VCaP (cell line): ENCODE measurements around the gene AP1S1.
"Not testable (repeated sequence)": the region's sequence is repeated elsewhere in the genome, so short reads cannot be mapped to it uniquely, and the experiment has no call there.

Experiments
- H3K27ac ChIP-seq: fragments of 450-650 bp; 2 replicates; pipeline ENCODE4 v1.5.1; 2017
- TF ChIP-seq, protein P1 (sequence below): fragments of 450-650 bp; conservative IDR thresholded peaks from 2 replicates; pipeline ENCODE4 v1.5.1; 2017; ENCODE audit warnings: mild to moderate bottlenecking, moderate library complexity

AP1S1 gene

DNA sequence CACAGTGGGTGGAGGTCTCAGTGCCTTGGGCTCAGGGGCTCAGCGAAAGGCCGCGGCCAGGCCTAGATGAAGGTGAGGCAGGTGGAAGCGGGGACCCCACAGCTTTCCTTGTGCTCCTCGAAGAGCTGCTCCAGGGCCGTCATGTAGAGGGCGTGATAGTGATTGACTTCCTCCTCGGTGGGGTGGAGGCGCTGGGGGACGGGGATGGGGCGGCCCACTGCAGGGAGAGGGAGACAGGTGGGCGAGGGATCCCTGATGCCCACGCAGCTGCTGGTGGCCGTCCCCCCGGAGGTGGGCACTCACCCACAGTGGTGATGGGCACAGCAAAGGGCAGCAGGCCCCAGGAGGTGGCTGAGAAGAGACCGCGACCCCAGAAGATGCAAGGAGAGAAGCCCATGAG lies 41.6 kb downstream of the AP1S1 start:
- TF ChIP-seq, protein P1, sequence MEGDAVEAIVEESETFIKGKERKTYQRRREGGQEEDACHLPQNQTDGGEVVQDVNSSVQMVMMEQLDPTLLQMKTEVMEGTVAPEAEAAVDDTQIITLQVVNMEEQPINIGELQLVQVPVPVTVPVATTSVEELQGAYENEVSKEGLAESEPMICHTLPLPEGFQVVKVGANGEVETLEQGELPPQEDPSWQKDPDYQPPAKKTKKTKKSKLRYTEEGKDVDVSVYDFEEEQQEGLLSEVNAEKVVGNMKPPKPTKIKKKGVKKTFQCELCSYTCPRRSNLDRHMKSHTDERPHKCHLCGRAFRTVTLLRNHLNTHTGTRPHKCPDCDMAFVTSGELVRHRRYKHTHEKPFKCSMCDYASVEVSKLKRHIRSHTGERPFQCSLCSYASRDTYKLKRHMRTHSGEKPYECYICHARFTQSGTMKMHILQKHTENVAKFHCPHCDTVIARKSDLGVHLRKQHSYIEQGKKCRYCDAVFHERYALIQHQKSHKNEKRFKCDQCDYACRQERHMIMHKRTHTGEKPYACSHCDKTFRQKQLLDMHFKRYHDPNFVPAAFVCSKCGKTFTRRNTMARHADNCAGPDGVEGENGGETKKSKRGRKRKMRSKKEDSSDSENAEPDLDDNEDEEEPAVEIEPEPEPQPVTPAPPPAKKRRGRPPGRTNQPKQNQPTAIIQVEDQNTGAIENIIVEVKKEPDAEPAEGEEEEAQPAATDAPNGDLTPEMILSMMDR, result no peak
- no peak overlapping the region for H3K27ac ChIP-seq

DNA sequence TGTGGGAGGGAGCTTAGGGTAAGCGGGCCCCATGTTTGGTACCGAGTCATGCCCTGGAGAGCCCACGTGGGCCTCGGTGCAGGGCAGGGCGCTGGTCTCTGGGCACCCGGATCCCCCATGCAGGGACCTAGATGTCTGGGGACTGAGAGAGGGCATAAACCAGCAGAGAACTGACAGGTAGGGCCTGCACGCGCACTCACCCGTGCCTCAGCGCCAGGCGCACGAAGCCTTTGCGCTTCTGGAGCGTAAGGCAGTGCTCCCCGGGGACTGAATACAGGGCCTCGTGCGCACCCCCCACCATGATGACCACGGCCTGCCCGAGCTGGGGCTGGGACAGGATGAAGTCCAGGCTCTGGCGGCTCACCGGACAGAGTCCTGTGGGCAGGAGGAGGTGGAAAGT lies 43.7 kb downstream of the AP1S1 start:
- TF ChIP-seq, protein P1, result no peak
- no peak overlapping the region for H3K27ac ChIP-seq

DNA sequence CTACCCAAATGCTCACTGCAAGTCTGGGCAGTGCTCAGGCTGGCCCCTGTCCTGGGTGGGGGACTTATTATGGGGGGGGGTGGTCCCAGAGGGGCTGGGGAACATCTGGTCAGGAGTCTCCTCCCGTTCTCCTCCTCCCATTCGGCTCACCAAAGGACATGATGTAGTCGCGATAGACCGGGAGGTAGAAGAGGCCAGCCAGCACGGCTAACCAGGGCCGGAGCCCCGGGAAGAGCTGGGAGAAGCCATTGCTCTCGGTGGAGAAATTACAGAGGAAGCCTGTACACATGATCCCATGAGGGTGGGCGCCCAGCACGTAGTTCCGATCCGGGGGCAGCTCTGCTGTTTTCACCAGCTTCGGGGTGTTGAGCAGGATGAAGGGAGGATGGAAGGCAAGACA lies 44.2 kb downstream of the AP1S1 start:
- TF ChIP-seq, protein P1, result no peak

DNA sequence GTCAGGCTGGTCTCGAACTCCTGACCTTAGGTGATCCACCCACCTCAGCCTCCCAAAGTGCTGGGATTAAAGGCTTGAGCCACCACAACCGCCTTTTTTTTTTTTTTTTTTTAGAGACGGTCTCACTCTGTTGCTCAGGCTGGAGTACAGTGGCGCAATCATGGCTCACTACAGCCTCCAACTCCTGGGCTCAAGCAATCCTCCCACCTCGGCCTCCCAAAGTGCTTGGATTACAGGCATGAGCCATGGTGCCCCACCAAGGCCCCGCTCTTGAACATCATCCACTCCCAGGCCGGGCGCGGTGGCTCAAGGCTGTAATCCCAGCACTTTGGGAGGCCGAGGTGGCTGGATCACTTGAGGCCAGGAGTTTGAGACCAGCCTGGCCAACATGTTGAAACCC lies 45.2 kb downstream of the AP1S1 start:
- H3K27ac ChIP-seq, result not testable (repeated sequence)

More for the DNA sequence above, 44.2 kb downstream of the AP1S1 start:
- H3K27ac ChIP-seq, result no peak overlapping the region

DNA sequence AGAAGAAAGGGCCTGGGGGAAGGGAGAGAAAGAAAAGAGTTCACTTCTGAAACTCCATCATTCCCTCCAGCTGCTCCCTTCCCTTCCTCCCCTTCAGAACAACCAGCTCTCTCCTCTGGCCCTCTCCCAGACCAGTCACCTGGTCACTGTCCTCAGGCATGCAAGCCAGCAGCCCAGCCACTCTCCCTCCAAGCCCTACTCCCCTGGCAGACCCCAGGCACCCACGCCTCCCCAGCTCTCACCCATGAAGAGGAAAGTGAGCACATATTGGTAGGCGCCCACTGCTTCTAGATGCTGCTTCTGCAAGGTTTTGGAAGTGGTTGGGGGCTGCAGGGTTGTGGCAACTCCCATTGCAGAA lies 46.2 kb downstream of the AP1S1 start:
- no peak overlapping the region for H3K27ac ChIP-seq
- TF ChIP-seq, protein P1, result no peak

DNA sequence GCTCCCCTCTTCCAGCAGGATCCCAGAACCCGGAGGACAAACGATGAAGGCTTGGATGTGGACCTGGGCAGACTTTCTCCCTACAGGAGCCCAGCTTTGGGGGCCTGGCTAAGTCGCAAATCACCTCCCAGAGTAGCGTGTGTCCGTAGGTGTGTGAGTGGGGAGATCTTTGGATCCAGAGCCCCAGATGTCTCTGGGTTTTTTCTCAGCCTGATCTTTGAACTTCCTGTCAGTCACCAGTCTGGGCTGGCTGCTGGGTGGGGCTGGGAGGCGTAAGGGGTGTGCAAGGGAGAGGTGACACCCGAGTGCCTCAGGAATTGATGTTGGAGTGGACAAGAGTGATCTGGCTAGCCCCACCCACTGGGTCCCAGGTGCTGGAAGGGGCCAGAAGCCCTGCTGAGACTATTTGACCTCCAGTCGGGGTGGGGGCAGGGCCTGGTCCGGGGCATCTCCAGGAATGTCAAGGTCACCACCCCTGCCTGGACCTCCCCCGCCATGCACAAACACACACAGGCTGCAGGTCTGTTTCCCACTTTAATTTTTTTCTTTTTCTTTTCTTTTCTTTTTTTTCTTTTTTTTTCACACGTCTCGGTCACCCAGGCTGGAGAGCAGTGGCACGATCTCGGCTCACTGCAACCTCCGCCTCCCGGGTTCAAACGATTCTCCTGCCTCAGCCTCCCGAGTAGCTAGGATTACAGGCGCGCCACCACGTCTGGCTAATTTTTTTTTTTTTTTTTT lies 46.8 kb downstream of the AP1S1 start, which contains the start of gene MOGAT3:
Gene MOGAT3 (minus strand): TSS at position 175 of the 738 bp plus-strand sequence. CDS start 182 bp downstream, outside the sequence.
- TF ChIP-seq, protein P1, result no peak
- H3K27ac ChIP-seq, result no peak within 1 kb of the TSS

DNA sequence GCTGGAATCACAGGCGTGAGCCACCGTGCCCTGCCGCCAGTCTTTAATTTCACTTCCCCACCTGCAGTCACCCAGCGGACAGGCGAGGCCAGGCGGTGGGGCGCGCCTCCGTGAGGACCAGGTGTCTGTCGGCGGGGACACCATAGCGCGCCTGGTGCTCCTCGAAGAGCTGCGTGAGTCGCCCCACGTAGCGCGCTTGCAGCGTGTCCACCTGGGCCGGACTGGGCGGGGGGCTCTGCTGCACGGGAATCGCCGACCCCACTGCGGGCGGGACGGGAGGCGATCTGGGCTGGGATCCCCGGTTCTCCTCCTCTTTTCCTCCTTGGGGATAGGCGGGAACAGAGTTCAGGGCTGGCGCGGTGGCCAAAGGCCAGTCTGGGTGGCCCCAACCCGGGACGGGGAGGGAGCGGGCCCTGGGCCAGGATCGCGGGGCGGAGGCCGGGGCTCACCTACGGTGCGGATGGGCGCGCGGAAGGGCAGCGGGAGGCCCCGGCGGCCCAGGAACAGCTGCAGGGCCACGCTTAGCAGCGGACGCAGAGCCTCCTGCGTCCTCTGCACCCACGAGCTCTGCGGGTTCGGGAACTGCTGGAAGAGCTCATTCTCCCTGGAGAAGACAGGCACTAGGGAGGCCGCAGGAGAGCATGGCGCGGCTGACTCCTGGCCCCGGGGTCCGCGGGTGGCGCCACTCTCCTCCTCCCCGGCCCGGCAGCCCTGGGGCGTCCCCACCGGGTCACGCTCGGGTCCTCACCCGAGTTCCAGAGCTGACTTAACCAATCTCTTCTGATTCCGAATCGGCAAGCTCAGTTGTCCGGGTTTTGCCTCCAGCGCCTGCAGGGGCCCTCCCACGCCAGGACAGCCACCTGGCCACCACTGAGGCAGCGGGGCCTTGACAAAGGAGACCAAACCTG lies 47.7 kb downstream of the AP1S1 start:
- TF ChIP-seq, protein P1, result no peak
- H3K27ac ChIP-seq, result no peak overlapping the region

DNA sequence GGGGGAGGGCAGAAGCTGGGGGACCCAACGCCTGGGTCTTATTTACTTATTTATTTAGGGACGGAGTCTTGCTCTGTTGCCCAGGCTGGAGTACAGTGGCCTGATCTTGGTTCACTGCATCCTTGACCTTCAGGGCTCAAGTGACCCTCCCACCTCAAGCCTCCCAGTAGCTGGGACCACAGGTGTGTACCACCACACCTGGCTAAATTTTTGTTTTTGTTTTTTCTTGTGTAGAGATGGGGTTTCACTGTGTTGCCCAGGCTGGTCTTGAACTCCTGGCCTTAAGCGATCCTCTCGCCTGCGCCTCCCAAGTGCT lies 48.3 kb downstream of the AP1S1 start:
- TF ChIP-seq, protein P1, result no peak
- no peak overlapping the region for H3K27ac ChIP-seq

DNA sequence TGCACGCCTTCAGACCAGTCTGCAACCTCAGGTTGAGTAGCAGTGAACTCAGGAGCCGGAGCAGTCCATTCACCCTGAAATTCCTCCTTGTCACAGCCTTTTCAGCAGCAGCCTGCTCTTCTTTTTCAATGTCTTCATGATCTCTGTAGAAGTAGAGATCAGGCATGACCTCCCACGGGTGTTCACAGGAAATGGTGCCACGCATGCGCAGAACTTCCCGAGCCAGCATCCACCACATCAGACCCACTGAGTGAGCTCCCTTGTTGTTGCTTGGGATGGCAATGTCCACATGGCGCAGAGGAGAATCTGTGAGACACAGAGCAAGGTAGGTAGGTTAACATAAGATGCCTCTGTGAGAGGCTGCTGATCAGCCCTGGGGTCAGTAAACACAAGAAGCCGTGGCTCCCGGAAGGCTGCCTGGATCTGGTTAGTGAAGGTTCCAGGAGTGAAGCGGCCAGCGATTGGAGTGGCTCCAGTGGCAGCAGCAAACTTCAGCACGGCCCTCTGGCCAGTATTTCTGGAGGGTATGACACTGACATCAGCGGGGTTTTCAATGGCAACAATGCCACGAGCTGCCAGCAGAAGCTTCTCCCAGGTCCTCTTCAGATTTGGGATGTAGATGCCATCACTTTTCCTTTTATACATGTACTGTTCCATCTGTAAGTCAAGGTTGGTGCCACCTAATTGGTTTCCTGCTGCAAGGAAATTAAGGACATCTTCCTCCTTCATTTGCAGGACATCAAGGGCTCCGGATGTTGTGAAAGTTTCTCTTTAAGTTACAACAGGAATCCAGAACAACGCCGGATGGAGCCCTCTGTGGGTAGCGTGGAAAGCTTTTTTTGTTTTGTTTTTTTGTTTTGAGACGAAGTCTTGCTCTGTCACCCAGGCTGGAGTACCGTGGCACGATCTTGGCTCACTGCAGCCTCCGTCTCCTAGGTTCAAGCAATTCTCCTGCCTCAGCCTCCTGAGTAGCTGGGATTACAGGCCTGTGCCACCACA lies 49.8 kb downstream of the AP1S1 start:
- H3K27ac ChIP-seq, result not testable (repeated sequence)
